Iris pigment epithelial cell (primary cell): ENCODE measurements around the gene EXO1.

Source experiments
- DNase-seq: peaks from one replicate; pipeline ENCODE4 v3.0.0-alpha.2; 2011; ENCODE audit warnings: low read depth

Gene EXO1

DNA sequence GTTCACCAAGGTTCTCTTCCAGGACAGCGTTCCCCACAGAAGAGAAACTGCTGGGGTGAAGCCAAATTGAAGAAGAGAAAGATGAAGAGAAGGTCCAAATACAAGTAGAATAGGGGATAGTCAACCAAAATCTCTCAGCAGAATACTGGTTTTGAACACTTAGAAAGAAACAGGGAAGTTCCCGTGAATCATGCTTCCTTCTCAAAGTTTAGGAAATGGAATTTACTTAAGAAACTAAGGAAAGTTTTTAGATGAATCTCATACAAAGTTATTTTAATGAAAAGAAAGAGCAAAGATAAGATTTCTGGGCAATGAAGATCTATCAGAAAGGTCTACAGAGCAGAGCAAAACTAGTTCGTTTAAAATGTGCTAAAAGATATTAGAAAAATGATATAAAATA, 43.3 kb downstream of the EXO1 start:
- no peak for DNase-seq

GRCh38 chr1:241894016-241894415, 46.0 kb downstream of the EXO1 start:
- no peak for DNase-seq

DNA sequence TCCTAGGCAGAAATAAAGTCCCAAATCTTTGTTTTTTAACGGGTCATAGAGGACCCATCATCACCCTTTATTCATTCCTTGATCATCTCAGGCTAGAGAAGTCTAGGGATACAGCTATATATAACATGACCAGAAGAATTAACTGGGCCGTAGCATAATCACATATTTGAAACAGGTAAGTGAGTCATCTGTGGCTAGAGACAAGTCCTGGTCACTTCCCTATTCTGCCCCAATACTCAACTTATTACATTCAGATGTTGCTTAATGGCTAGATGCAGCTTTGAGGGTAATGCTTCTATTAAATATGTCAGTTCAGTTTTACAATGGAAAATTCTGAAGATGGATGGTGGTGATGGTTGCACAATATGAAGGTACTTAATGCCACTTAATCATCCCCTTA, 47.0 kb downstream of the EXO1 start:
- no peak for DNase-seq

DNA sequence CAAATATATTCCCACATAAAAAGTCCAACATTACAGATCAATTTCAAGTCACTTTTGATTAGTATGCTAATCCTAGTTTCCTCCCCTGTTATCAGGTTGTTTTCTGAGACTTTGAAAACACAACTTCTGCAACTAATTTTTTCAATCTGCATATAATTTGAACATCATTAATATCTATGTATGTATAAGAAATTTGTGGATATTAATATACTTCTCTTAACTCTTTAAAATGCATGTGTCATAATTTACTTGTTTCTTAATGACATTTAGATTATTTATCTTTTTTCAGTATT, 48.6 kb downstream of the EXO1 start:
- DNase-seq, result no peak

GRCh38 chr1:241899210-241899609, 51.2 kb downstream of the EXO1 start:
- DNase-seq, result no peak

DNA sequence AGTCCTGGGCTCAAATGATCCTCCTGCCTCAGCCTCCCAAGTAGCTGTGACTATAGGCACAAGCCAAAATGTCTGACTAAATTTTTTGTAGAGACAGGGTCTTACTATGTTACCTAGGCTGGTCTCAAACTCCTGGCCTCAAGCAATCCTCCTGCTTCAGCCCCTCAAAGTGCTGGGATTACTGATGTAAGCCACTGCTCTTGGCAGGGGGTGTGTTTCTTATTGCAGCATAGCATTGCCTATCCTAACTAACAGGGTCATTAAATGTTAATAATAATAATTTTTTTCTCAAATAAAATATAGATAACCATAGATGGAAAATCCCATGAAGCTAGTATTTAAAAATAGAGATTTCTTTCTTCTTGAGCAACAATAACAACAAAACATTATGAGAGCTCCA, 52.4 kb downstream of the EXO1 start:
- no peak for DNase-seq

DNA sequence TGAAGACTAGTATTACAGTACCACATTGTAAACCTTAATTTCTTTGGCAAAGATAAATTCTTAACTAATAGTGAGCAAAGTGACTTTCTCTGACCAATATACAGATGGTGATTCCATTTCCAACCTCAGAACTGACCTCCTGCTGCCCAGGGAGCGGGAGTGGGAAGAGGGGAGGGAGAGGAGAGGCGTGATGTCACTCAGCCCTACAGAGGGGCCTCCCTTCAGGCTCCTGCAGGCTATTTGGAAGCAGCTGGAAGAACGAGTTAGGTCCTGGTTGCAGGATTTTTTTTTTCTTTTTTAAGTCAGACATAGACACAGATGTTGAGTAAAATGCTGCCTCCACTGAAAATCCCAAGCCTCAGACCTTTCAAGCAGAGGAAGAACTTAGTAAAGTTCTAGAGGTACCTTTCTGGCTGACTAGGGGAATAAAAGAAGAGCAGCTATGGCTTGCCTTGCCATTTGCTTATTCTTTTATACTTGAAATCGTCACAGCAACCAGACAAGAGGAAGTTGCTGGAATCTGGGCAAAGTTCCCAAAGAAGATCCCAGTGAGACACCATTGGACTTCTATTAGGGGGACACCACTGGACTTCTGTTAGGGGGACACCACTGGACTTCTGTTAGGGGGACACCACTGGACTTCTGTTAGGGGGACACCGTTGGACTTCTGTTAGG, 54.5 kb downstream of the EXO1 start:
- DNase-seq, result no peak

DNA sequence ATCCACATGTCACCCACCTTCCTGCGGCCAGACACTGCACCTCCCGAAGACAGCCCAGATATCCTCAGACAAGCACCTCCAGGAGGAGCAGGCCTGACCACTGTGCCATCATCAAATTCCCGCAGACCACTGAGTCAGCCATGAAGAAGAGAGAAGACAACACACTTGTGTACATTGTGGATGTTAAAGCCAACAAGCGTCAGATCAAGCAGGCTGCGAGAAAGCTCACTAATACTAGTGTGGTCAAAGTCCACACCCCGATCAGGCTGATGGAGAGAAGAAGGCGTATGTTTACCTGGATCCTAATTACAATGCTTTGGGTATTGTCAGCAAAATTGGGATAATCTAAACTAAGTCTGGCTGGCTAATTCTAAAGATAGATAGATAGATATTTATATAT, 68.2 kb downstream of the EXO1 start:
- no peak for DNase-seq

GRCh38 chr1:241917487-241917886, 69.5 kb downstream of the EXO1 start:
- no peak for DNase-seq

DNA sequence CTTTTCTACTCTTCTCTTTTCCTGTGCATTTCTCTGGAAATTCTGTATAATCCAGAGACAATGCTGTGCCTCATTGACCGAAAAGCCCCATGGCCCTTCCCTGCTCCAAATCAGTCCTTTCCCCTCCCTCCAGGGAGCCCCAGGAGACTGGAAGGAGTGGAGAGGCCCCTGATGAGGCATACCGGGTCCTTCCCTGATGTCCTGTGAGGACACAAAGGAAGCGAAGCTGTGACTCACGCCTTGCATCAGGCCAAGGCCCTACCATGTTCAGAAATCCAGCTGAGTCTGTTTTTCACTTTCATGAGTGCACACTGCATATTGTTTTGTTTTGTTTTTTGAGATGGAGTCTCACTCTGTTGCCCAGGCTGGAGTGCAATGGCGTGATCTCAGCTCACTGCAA, 70.9 kb downstream of the EXO1 start:
- DNase-seq, result peak; percentile 81

DNA sequence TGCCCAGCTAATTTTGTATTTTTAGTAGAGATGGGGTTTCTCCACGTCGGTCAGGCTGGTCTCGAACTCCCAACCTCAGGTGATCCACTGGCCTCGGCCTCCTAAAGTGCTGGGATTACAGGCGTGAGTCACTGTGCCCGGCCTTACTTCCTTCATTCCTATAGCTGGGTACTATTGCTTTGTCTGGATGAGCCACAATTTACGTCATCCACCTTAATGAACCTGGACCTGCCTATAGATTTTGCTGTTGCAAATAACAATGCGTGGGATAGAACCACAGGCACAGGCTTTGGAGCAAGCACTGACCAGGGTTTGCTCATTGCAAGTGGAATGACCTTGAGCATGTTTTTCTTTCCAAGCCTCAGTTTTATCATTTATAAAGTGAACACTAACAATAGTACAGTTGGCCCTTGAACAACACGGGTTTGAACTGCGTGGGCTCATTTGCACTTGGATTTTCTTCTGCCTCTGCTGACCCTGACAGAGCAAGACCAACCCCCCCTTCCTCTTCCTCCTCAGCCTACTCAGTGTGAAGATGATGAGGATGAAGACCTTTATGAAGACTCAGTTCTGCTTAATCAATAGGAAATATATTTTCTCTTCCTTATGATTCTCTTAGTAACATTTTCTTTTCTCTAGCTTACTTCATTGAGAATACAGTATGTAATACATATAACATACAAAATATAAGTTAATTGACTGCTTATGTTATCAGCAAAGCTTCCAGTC, 76.2 kb downstream of the EXO1 start:
- DNase-seq, result peak; percentile 4

DNA sequence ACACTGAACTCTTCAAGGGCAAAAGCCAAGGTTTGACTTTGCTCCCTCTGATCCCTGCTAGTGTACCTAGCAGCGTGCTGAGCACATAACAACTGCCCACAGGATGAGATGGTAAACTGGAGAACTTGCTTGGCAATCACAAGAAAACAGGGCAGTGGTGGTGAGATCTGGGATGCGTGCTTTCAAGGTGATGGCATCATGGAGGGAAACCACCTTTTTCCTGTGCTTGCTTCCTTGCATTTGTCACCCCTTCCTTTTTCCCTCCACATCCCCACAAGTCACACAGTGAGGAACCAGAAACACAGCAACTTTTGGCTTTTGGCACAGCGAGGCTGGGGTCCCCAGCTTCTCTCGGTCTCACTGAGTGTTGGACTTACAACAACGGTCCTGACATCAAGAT, 78.1 kb downstream of the EXO1 start:
- DNase-seq, result no peak

- DNase-seq, result no peak
Observed at GRCh38 chr1:241927321-241927720, 79.3 kb downstream of the EXO1 start.

GRCh38 chr1:241932845-241933244, 84.8 kb downstream of the EXO1 start:
- DNase-seq, result no peak

GRCh38 chr1:241934201-241934848, 86.3 kb downstream of the EXO1 start:
- DNase-seq, result peak; percentile 48

DNA sequence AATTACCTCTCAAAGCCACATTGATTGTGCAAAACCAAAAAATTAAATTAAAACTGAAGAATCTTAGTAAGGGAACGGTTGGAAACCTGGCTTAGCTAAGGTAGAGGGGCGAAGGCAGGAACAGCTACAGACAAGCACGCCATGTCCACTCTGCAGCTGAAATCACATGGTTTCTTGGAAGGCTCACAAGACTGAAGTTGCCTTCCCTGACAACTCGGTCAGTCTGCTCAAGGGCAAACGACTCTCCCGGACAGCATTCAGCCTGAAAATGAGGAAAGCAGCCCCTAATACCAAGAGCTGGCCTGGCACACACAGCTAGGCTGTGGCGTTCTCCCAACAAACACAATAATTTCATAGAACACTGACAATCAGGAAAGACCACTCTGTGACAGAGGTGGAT, 86.9 kb downstream of the EXO1 start:
- no peak for DNase-seq
